ENCODE measurements around the gene THOC5. TPM values are rescaled to one million over a fixed set of nuclear protein-coding genes. Genes with fewer than 3 reads are reported as not detected.

Gene THOC5
- total RNA-seq, 1 experiment from 2014 or later, result 74.6 TPM

GRCh38 chr22:29520851-29521250, 32.7 kb downstream of the THOC5 start:
- H3K36me3 Mint-ChIP-seq (ENCODE audit: insufficient read depth, unreplicated experiment), result peaks cover 79% of the 10 kb centered on the region

GRCh38 chr22:29519996-29520395, 33.6 kb downstream of the THOC5 start:
- Mint-ChIP-seq H3K9me3 (ENCODE audit: unreplicated experiment) (no peaks in the 10 kb centered on the region), H3K27me3 (ENCODE audit: insufficient read depth, unreplicated experiment) (no peaks in the 10 kb centered on the region), H3K4me1 (ENCODE audit: low read depth, unreplicated experiment) (no peaks in the 10 kb centered on the region), H3K4me3 (ENCODE audit: unreplicated experiment) (no peak overlapping the region), H3K27ac (ENCODE audit: unreplicated experiment) (no peak overlapping the region), H3K36me3 (ENCODE audit: insufficient read depth, unreplicated experiment) (peaks cover 75% of the 10 kb centered on the region)
- CTCF ChIA-PET, result interaction anchor here (0.9 kb wide), 1 partner anchor 260 kb away, joined by 4 read pairs; no protein-coding TSS in a partner anchor
- DNase-seq, result no peak
- Histone ChIP-seq H3K4me3 (ENCODE audit: low read depth, low read length) (no peak overlapping the region), H3K27me3 (replicated peaks; ENCODE audit: control insufficient read depth, insufficient read depth, low read length) (no peaks in the 10 kb centered on the region), H3K36me3 (ENCODE audit: control insufficient read depth, insufficient read depth, low read length) (peaks cover 6% of the 10 kb centered on the region), H3K9me3 (no peaks in the 10 kb centered on the region), H3K4me1 (no peaks in the 10 kb centered on the region; the same call in 1 of the 2 replicates)
- intact Hi-C loops (cut with micrococcal nuclease; ENCODE audit: unreplicated experiment), result loop anchor here (10.0 kb wide), 1 partner anchor 215 kb away; the partner anchor contains the start of gene GAS2L1
- no peak for TF ChIP-seq CTCF (IDR thresholded peaks at IDR 0.05; ENCODE audit: insufficient read depth in 1 of 2, low read depth in 1 of 2, low read length in 1 of 2, severe bottlenecking in 1 of 2, unreplicated experiment in 1 of 2)
- no TSS peak for BruUV-seq (replicated peaks)
- POLR2A ChIA-PET, result no interaction called here

More at GRCh38 chr22:29520851-29521250, 32.7 kb downstream of the THOC5 start:
- TF ChIP-seq CTCF (IDR thresholded peaks at IDR 0.05; ENCODE audit: insufficient read depth in 1 of 2, low read depth in 1 of 2, low read length in 1 of 2, severe bottlenecking in 1 of 2, unreplicated experiment in 1 of 2), result no peak
- Mint-ChIP-seq H3K27me3 (ENCODE audit: insufficient read depth, unreplicated experiment) (no peaks in the 10 kb centered on the region), H3K27ac (ENCODE audit: unreplicated experiment) (no peak overlapping the region), H3K4me3 (ENCODE audit: unreplicated experiment) (no peak overlapping the region), H3K4me1 (ENCODE audit: low read depth, unreplicated experiment) (no peaks in the 10 kb centered on the region), H3K9me3 (ENCODE audit: unreplicated experiment) (no peaks in the 10 kb centered on the region)
- Histone ChIP-seq H3K9me3 (no peaks in the 10 kb centered on the region), H3K4me1 (no peaks in the 10 kb centered on the region; the same call in 1 of the 2 replicates), H3K27me3 (replicated peaks; ENCODE audit: control insufficient read depth, insufficient read depth, low read length) (no peaks in the 10 kb centered on the region), H3K4me3 (ENCODE audit: low read depth, low read length) (no peak overlapping the region), H3K36me3 (ENCODE audit: control insufficient read depth, insufficient read depth, low read length) (peaks cover 7% of the 10 kb centered on the region)
- no peak for DNase-seq
- ChIA-PET CTCF (interaction anchor here (0.9 kb wide), 1 partner anchor 261 kb away, joined by 4 read pairs; no protein-coding TSS in a partner anchor), POLR2A (no interaction called here)
- no TSS peak for BruUV-seq (replicated peaks)
- intact Hi-C loops (cut with micrococcal nuclease; ENCODE audit: unreplicated experiment), result loop anchor here (10.0 kb wide), 1 partner anchor 216 kb away; the partner anchor contains the start of gene GAS2L1

- Histone ChIP-seq H3K9me3 (no peaks in the 10 kb centered on the region), H3K4me3 (ENCODE audit: low read depth, low read length) (no peak overlapping the region), H3K36me3 (ENCODE audit: control insufficient read depth, insufficient read depth, low read length) (peaks cover 2% of the 10 kb centered on the region), H3K27me3 (replicated peaks; ENCODE audit: control insufficient read depth, insufficient read depth, low read length) (no peaks in the 10 kb centered on the region), H3K4me1 (no peaks in the 10 kb centered on the region)
- Mint-ChIP-seq H3K27ac (ENCODE audit: unreplicated experiment) (no peak overlapping the region), H3K9me3 (ENCODE audit: unreplicated experiment) (no peaks in the 10 kb centered on the region), H3K4me3 (ENCODE audit: unreplicated experiment) (no peak overlapping the region), H3K4me1 (ENCODE audit: low read depth, unreplicated experiment) (no peaks in the 10 kb centered on the region), H3K36me3 (ENCODE audit: insufficient read depth, unreplicated experiment) (peaks cover 60% of the 10 kb centered on the region), H3K27me3 (ENCODE audit: insufficient read depth, unreplicated experiment) (no peaks in the 10 kb centered on the region)
- ChIA-PET CTCF (no interaction called here), POLR2A (no interaction called here)
- BruUV-seq (replicated peaks), result no TSS peak
- TF ChIP-seq CTCF (IDR thresholded peaks at IDR 0.05; ENCODE audit: insufficient read depth in 1 of 2, low read depth in 1 of 2, low read length in 1 of 2, severe bottlenecking in 1 of 2, unreplicated experiment in 1 of 2), result no peak
- DNase-seq, result no peak
- intact Hi-C loops (cut with micrococcal nuclease; ENCODE audit: unreplicated experiment), result no loop called here
These were observed 35.1 kb downstream of the THOC5 start for GRCh38 chr22:29518427-29518826.
